GM12875 (cell line): ENCODE measurements around the gene SOX13.

ENCODE experiments used
- H3K4me3 ChIP-seq: one replicate; pipeline ENCODE4 v1.5.1; 2011; ENCODE audit warnings: low read depth, low read length, control low read depth
- TF ChIP-seq, protein P1 (sequence below): IDR thresholded peaks from 2 replicates; pipeline ENCODE4 v1.5.1; 2011; ENCODE audit warnings: low read depth, mild to moderate bottlenecking, control low read depth, inconsistent platforms, low read length, moderate library complexity, borderline replicate concordance; ENCODE audit not compliant: insufficient read depth

SOX13 gene

DNA sequence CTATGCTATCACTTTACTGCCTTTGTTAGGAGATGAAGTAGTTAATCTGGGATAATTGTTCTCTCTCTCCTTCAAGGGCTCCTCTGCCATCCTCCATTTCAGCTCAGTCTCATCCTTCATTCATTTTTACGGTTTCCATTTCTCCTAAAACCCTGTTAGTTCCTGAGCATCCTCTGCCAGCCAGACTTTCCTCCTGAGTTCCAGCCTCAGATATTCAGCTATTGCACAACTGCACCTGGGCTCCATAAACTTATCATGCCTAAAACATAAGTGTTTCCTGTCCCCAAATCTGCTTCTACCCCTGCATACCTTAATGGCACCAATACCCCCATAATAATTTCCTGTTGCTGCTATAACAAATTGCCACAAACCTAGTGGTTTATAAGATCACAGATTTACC, 39.6 kb upstream of the SOX13 start:
- TF ChIP-seq, protein P1, sequence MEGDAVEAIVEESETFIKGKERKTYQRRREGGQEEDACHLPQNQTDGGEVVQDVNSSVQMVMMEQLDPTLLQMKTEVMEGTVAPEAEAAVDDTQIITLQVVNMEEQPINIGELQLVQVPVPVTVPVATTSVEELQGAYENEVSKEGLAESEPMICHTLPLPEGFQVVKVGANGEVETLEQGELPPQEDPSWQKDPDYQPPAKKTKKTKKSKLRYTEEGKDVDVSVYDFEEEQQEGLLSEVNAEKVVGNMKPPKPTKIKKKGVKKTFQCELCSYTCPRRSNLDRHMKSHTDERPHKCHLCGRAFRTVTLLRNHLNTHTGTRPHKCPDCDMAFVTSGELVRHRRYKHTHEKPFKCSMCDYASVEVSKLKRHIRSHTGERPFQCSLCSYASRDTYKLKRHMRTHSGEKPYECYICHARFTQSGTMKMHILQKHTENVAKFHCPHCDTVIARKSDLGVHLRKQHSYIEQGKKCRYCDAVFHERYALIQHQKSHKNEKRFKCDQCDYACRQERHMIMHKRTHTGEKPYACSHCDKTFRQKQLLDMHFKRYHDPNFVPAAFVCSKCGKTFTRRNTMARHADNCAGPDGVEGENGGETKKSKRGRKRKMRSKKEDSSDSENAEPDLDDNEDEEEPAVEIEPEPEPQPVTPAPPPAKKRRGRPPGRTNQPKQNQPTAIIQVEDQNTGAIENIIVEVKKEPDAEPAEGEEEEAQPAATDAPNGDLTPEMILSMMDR = no peak
- no peak overlapping the region for H3K4me3 ChIP-seq

DNA sequence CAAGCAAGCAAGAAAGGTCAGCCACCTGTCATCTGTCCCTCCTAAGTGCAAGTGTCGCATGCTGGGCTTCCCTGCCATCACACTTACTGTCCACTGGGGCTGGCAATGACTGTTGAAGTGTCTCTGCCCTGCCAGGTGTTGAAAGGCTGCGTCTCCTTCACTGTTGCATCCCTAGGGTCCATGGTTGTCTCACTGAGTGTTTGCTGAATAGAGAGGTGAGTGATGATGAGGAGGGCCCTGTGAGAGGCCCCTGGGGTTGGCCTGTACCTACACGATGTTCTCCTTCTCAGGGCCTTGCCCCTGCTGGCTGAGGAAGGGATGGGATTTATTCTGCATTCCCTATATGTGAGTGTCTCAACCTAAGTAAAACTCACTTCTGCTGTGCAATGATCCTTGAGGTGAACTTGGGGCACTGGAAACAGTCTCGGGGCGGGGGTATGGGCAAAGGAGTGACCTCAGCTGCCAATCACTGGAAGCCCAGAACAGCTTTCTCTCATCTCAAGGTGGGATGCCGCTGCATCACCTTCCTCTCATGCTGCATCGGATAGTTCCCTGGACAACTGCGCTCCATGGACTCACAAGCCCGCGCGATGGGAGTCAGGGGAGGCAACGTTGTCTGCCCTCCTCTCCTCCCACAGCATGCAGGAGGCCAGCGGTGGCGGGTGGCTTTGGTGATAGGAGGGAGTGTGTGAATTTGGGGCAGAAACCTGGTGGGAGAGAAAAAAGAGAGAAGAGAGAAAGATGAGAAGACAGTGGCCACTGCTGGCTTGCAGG, 35.8 kb upstream of the SOX13 start:
- H3K4me3 ChIP-seq = no peak overlapping the region
- TF ChIP-seq, protein P1 = no peak

DNA sequence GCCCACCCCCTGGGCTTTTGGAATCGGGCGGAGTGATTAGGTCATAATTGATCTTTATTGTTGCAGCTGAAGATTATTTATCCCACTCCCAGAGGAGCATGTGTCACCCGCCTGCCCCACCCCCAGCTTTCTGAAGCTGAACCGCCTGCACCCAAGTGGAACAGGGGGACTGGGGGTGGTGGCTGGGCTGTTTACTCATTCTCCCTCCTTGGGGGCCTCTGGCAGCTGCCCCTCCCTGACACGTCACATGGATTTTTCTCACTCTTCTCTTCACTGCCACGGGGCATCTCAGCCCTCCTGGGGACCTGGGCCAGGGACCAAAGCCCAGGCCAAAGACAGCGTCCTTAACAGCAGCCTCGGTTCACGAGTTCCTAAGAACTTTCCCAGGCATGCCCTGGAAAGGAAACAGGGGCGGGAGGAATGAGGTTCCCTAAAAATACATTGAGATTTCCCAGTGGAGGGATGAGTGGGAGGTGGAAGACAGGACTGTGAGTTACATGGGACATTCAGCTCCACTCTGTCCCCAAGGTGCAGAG, 31.6 kb upstream of the SOX13 start:
- TF ChIP-seq, protein P1 = no peak
- no peak overlapping the region for H3K4me3 ChIP-seq

DNA sequence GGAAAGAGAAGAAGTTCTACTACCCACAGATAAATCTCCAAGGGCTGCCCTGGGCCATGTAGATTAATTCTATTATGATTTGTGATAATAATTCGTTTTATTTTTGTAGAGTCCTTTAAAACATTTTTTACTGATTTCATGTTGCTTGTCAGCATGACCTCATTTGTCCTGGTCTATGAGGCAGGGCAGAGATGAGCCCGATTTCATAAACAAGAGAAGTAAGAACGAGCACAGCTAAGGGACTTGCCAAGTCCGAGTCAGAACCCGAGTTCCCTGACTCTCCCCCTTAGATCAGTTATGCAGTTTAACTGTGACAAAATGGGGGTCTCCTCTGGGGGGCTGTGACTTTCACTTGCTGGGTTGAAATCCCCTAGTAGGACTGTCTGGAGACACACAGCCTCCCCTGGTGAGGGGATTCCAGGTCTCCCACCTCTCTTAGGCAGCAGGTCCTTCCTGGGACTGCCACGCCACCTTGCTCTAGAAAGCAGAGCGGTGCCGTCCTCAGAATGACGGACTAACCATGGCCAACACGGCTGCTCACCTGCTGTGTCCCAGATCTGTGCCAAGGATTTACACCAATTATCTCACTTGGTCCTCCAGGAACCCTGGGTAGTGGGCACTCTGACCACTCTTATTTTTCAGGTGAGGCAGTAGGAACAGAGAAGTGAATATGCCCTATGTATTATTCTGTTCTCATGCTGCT, 31.0 kb upstream of the SOX13 start:
- TF ChIP-seq, protein P1 = no peak
- no peak overlapping the region for H3K4me3 ChIP-seq

DNA sequence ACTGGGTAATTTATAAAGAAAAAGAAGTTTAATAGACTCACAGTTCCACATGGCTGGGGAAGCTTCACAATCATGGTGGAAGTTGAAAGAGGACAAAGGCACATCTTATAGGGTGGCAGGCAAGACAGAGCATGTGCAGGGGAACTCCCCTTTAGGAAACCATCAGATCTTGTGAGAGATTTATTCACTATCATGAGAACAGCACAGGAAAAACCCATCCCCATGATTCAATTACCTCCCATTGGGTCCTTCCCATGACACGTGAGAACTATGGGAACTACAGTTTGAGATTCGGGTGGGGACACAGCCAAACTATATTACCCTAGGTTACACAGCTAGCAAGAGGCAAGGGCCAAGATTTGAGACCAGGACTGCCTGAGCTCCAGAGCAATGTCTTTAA, 30.4 kb upstream of the SOX13 start:
- TF ChIP-seq, protein P1 = no peak
- no peak overlapping the region for H3K4me3 ChIP-seq

DNA sequence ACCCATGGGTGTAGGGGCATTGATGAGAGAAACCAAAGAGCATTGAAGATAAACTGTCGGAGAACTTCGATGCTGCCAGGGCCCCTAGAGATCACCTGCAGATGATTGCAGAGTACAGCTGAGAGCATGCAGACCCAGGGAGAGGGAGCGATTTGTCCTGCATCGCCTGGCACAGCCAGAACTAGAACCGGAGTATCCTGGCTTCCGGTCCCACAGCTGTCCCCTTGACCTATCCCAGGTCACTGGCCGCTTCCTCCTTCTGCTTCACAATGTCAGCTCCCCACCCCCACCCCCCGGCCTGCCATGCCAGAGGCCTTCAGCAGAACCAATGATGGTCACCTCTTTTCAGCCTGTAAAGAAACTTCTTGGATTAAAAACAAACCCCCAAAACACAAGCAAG, 29.2 kb upstream of the SOX13 start:
- TF ChIP-seq, protein P1 = no peak
- no peak overlapping the region for H3K4me3 ChIP-seq
